Duodenal mucosa (tissue), 2 donors: Measurements from ENCODE around the gene HTR3C.
"Not testable (repeated sequence)": the region's sequence is repeated elsewhere in the genome, so short reads cannot be mapped to it uniquely, and the experiment has no call there.

Experiments used
- H3K27ac ChIP-seq: one replicate; pipeline ENCODE4 v1.7.0; 2013; ENCODE audit warnings: low read depth, low read length
- H3K27me3 ChIP-seq, 2 donors: one replicate each; pipeline ENCODE4 v1.7.0; 2013; ENCODE audit warnings: low read length in 2 of 2, control low read depth in 1 of 2; ENCODE audit not compliant: insufficient read depth in 2 of 2, control insufficient read depth in 1 of 2
- H3K36me3 ChIP-seq, 2 donors: one replicate each; pipeline ENCODE4 v1.7.0; 2013; ENCODE audit warnings: low read length in 2 of 2, control low read depth in 1 of 2; ENCODE audit not compliant: insufficient read depth in 2 of 2, control insufficient read depth in 1 of 2
- H3K4me1 ChIP-seq, 2 donors: one replicate each; pipeline ENCODE4 v1.7.0; 2013; ENCODE audit warnings: low read length in 2 of 2, control low read depth in 1 of 2; ENCODE audit not compliant: insufficient read depth in 2 of 2, control insufficient read depth in 1 of 2
- H3K4me3 ChIP-seq, 2 donors: one replicate each; pipeline ENCODE4 v1.7.0; 2013; ENCODE audit warnings: low read length in 2 of 2, low read depth in 1 of 2
- H3K9ac ChIP-seq, 2 donors: one replicate each; pipeline ENCODE4 v1.7.0; 2013; ENCODE audit warnings: low read length in 2 of 2, low read depth in 1 of 2
- H3K9me3 ChIP-seq, 2 donors: one replicate each; pipeline ENCODE4 v1.7.0; 2013; ENCODE audit warnings: low read length in 2 of 2, control low read depth in 1 of 2; ENCODE audit not compliant: control insufficient read depth in 1 of 2

HTR3C gene

GRCh38 chr3:184015381-184016019 lies 37.3 kb upstream of the HTR3C start:
- Histone ChIP-seq H3K9ac (no peak overlapping the region), H3K9me3 (no peaks in the 10 kb centered on the region), H3K27me3 (no peaks in the 10 kb centered on the region), H3K36me3 (no peaks in the 10 kb centered on the region), H3K4me3 (peak overlapping the region in 1 of 2 donors; percentile 18), H3K4me1 (peaks cover 14 to 21% of the 10 kb centered on the region in 2 donors), H3K27ac (no peak overlapping the region)

- H3K4me1 ChIP-seq, result peaks cover 14 to 21% of the 10 kb centered on the region in 2 donors
- H3K27me3 ChIP-seq, result no peaks in the 10 kb centered on the region
- H3K9ac ChIP-seq, result no peak overlapping the region
- no peak overlapping the region for H3K4me3 ChIP-seq
- no peak overlapping the region for H3K27ac ChIP-seq
- H3K36me3 ChIP-seq, result no peaks in the 10 kb centered on the region
- no peaks in the 10 kb centered on the region for H3K9me3 ChIP-seq
Measured at GRCh38 chr3:184016169-184016570, 36.7 kb upstream of the HTR3C start.

- Histone ChIP-seq H3K36me3 (no peaks in the 10 kb centered on the region), H3K9me3 (no peaks in the 10 kb centered on the region), H3K4me3 (peak overlapping the region; percentile 97 to 99), H3K9ac (peak overlapping the region; percentile 58 to 85), H3K27ac (peak overlapping the region; percentile 39), H3K27me3 (no peaks in the 10 kb centered on the region), H3K4me1 (peaks cover 14 to 21% of the 10 kb centered on the region in 2 donors)
Measured at GRCh38 chr3:184016811-184017671, 35.8 kb upstream of the HTR3C start.

GRCh38 chr3:184017672-184018423 lies 35.0 kb upstream of the HTR3C start, which contains the start of gene ABCC5:
TSS of gene ABCC5 (minus strand) at chr3:184017884. CDS start at chr3:184014392, 3,492 bp downstream.
- Histone ChIP-seq H3K27me3 (no peaks in the 10 kb centered on the region), H3K9me3 (no peaks in the 10 kb centered on the region), H3K4me1 (peaks cover 14 to 21% of the 10 kb centered on the region in 2 donors), H3K9ac (peak within 1 kb of the TSS; percentile 58 to 92), H3K27ac (peak within 1 kb of the TSS; percentile 53), H3K4me3 (peak within 1 kb of the TSS; percentile 97 to 99), H3K36me3 (no peaks in the 10 kb centered on the region)

GRCh38 chr3:184018424-184018973 lies 34.3 kb upstream of the HTR3C start:
- Histone ChIP-seq H3K4me3 (peak overlapping the region; percentile 97 to 99), H3K27ac (peak overlapping the region; percentile 53), H3K9me3 (no peaks in the 10 kb centered on the region)

GRCh38 chr3:184022323-184022722 lies 30.5 kb upstream of the HTR3C start:
- Histone ChIP-seq H3K36me3 (no peaks in the 10 kb centered on the region), H3K9me3 (no peaks in the 10 kb centered on the region), H3K4me1 (peaks cover 0 to 6% of the 10 kb centered on the region in 2 donors), H3K27ac (no peak overlapping the region), H3K9ac (no peak overlapping the region), H3K4me3 (no peak overlapping the region), H3K27me3 (no peaks in the 10 kb centered on the region)

More at GRCh38 chr3:184018424-184018973, 34.3 kb upstream of the HTR3C start:
- H3K9ac ChIP-seq, result peak overlapping the region; percentile 58 to 92
- H3K27me3 ChIP-seq, result no peaks in the 10 kb centered on the region
- peaks cover 14 to 21% of the 10 kb centered on the region in 2 donors for H3K4me1 ChIP-seq
- no peaks in the 10 kb centered on the region for H3K36me3 ChIP-seq

- not testable (repeated sequence) for H3K9ac ChIP-seq, H3K27me3 ChIP-seq, H3K4me1 ChIP-seq, H3K4me3 ChIP-seq, H3K27ac ChIP-seq, H3K9me3 ChIP-seq, H3K36me3 ChIP-seq
Measured at GRCh38 chr3:184025256-184025655, 27.6 kb upstream of the HTR3C start.

- H3K27me3 ChIP-seq, H3K36me3 ChIP-seq, H3K9ac ChIP-seq, H3K4me1 ChIP-seq, H3K27ac ChIP-seq, H3K4me3 ChIP-seq, H3K9me3 ChIP-seq: not testable (repeated sequence)
Measured at GRCh38 chr3:184028275-184028890, 24.5 kb upstream of the HTR3C start.

GRCh38 chr3:184029443-184029842 lies 23.4 kb upstream of the HTR3C start:
- Histone ChIP-seq H3K9me3 (no peaks in the 10 kb centered on the region), H3K4me3 (no peak overlapping the region), H3K36me3 (no peaks in the 10 kb centered on the region), H3K27me3 (no peaks in the 10 kb centered on the region), H3K4me1 (no peaks in the 10 kb centered on the region), H3K9ac (no peak overlapping the region), H3K27ac (no peak overlapping the region)
